Right lobe of liver (tissue), 4 donors: ENCODE data around the gene CNTNAP3B.
"Not testable (repeated sequence)": the region's sequence is repeated elsewhere in the genome, so short reads cannot be mapped to it uniquely, and the experiment has no call there.

Source experiments
- POLR2A ChIP-seq: fragments of 450-650 bp; IDR thresholded peaks from one replicate; pipeline ENCODE4 v1.6.1; 2017; ENCODE audit warnings: antibody characterized with exemption, mild to moderate bottlenecking
- TF ChIP-seq, protein P1 (sequence below), 4 donors: fragments of 200-600 bp in 3 of 4; fragments of 450-650 bp in 1 of 4; IDR thresholded peaks; one replicate each; pipeline versions ENCODE4 v1.5.1 to v1.8.0; 2016 to 2022; ENCODE audit warnings: antibody characterized with exemption in 4 of 4, mild to moderate bottlenecking in 2 of 4
- donor health status: DM: no; HTN: no; CAD: no.
- donor health status: DM: no; HTN: no; CAD: no.
- donor health status: DM: no; HTN: yes; CAD: no.

DNA sequence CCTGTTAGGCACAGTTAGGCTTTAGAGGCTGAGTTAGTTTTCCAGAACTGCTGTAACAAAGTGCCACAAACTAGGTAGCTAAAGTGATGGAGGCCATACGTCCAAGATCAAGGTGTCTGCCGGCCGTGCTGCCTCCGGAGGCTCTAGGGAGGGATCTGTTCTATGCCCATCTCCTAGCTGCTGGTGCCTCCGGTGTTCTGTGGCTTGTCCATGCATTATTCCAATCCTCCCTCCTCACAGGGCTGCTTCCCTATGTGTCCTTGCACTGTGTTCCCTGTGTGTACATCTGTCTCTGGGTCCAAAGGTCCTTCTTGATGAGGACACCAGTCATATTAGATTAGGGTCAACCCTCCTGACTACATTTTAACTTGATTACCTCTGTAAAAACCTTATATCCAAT lies 54.4 kb downstream of the CNTNAP3B start:
- TF ChIP-seq, protein P1, sequence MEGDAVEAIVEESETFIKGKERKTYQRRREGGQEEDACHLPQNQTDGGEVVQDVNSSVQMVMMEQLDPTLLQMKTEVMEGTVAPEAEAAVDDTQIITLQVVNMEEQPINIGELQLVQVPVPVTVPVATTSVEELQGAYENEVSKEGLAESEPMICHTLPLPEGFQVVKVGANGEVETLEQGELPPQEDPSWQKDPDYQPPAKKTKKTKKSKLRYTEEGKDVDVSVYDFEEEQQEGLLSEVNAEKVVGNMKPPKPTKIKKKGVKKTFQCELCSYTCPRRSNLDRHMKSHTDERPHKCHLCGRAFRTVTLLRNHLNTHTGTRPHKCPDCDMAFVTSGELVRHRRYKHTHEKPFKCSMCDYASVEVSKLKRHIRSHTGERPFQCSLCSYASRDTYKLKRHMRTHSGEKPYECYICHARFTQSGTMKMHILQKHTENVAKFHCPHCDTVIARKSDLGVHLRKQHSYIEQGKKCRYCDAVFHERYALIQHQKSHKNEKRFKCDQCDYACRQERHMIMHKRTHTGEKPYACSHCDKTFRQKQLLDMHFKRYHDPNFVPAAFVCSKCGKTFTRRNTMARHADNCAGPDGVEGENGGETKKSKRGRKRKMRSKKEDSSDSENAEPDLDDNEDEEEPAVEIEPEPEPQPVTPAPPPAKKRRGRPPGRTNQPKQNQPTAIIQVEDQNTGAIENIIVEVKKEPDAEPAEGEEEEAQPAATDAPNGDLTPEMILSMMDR (IDR thresholded peaks at IDR 0.05): not testable (repeated sequence)
- not testable (repeated sequence) for TF ChIP-seq POLR2A
